Activated CD4-positive, CD25-positive, alpha-beta regulatory T cell treated with anti-CD3 and anti-CD28 coated beads, Interleukin-2, amount 50 U/mL, for 72 hours (primary cell): ENCODE measurements around the gene SWAP70.
A peak's percentile ranks its signal among the peaks of the same experiment; 100 is the strongest.
"Not testable (repeated sequence)": the region's sequence is repeated elsewhere in the genome, so short reads cannot be mapped to it uniquely, and the experiment has no call there.

ENCODE experiments used
- DNase-seq: peaks from one replicate; pipeline ENCODE4 v3.0.0; 2021

The SWAP70 gene

DNA sequence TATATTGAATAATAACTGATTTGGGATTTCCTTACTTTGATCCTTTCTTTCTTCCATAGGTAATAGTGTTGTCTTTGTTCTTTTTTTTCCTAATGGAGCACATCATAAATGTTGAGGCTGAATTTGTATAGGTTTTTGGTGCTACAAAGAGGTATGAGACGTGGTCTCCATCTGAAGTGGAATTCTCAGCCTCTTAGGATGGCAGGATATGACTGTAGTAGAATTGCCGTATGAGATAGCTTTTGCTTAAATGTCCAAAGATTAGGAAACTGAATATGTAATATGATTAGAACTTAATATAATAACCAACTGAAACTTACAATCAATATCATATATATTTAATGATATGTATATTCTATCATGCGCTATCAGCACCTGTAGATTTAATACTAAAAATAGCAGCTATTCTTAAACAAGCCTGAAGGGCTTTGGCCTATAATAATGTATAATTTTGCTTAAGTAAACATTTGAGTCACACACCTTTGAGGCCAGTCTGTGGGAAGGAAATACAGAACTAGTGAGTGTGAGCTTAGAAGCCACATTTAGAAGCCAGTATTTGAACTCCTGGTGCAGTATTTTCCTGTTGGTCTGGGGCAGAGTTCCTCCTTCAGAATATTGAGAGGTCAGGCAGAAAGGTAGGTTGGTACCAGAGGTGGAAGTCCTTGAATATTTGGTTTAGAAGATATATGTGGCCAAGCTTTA lies 62.6 kb downstream of the SWAP70 start:
- no peak for DNase-seq

DNA sequence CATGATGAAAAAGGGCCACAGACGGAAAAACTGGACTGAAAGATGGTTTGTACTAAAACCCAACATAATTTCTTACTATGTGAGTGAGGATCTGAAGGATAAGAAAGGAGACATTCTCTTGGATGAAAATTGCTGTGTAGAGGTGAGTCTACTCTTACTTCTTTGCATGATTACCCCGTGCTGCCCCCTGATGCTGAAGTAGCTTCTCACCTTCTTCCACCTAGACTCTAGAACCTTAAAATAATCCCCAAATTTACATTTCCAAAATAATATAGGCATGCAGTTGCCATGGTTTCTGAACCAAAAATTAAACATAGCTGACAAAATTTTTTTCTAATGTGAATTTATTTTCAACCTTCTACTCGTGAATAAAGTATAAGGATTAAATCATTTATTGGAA lies 64.2 kb downstream of the SWAP70 start:
- no peak for DNase-seq

DNA sequence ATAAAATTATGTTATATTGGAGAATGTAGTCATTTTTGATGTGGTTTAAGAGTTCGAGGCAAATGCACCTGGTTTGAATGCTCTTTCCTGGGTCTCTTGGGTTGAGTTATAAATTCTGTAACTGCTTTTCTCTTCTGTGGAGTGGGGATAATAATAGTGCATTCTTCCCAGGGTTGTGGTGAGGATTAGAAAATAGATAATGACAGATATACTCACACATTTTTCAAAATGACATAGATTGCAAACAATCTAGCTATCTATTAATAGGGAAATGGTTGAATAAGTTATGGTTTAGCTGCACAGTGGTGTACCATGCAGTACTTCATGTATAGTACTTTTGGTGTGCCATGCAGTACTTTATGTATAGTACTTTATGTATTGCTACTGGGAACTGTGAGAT lies 67.4 kb downstream of the SWAP70 start:
- DNase-seq: no peak

DNA sequence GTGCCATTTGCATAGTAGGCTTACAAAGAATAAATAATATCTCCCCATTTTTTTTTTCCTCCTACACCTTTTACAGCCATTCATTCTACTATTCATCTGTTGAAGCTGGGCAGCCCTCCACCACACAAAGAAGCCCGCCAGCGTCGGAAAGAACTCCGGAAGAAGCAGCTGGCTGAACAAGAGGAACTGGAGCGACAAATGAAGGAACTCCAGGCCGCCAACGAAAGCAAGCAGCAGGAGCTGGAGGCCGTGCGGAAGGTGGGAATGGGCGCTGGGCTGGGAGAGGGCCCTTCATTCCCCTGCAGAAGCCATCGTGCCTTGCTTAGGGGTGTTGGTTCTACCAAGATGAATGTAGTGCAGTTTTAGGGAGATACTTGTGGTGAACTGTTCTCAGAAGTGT lies 68.6 kb downstream of the SWAP70 start:
- no peak for DNase-seq

DNA sequence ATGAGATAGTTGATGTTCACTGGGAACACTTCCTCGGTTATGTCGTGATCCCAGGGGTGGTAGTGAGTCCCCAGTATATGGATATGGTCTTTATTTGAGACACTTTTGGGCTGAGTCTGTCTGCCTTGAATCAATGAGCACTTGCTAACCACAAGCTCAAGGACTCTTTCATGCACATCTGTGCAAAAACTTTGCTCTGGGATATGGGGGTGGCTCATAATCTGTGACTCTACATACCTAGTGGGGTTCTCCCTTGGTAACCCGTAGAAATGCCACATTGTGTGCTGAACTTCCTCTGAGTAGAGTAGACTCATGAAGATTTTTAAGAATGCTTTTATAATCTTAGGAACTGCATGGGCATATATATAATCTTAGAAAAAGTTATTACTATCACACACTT lies 69.3 kb downstream of the SWAP70 start:
- no peak for DNase-seq

DNA sequence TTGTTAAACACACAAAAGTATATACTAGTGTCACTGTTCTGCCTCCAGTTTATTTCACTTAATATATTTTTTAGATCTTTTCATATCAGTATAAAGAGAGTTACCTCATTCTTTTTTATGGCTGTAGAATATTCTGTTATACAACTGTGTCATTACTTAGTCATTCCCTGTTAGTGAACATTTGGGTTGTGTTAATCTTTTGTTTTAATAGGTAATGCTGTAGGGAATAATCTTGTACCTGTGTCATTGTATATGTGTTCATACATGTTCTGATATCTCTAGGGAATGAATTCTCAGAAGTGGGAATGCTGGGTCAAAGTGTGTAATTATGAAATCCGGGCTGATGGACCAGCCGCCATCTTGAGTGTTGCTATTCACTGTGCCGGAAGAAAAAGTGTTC lies 71.4 kb downstream of the SWAP70 start:
- no peak for DNase-seq

DNA sequence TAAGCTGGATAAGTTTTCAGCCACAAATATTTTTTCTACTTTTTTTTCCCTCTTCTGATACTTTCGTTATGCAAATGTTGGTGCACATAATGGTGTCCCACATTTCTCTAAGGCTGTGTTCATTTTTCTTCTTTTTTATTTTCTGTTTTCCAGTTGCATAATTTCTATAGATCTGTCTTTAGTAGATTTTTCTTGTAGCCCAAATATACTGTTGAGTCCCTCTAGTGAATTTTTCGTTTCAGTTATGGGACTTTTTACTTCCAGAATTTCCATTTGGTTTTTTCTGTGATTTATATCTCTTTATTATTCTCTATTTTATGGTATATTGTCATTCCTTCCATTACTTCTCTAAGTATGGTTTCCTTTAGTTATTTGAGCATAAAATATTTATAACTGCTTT lies 72.0 kb downstream of the SWAP70 start:
- no peak for DNase-seq

DNA sequence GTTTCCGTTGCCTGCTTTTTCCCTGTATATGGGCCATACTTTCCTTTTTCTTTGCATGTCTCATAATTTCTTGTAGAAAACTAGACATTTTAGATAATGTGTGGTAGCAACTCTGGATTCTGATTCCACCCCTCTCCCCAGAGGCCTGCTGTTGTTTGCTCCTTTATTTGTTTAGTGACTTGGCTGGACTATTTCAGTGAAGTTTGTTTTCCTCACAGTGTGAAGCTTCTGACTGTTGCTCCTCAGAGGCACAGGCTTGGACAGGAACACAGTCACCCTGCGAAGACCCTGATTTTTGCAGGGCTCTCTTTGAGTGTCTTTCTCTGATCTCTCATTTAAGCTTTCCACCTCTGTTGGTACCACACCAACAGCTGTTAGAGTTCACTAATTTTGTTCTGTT lies 72.5 kb downstream of the SWAP70 start:
- no peak for DNase-seq

DNA sequence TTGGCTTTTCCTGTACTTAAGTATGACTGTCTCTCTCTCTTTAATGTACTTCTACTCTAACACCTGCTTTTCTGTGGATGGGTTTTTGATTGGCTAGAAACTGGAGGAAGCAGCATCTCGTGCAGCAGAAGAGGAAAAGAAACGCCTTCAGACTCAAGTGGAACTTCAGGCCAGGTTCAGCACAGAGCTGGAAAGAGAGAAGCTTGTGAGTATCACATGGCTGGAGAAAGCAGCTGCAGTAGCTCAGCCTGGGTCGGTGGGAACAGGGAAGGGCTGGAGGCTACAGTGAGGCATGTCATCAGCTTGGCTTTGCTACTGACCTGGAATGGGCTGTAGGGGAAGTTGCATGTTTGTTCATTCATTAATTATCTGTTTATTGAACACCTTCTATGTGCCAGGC lies 74.2 kb downstream of the SWAP70 start:
- no peak for DNase-seq

DNA sequence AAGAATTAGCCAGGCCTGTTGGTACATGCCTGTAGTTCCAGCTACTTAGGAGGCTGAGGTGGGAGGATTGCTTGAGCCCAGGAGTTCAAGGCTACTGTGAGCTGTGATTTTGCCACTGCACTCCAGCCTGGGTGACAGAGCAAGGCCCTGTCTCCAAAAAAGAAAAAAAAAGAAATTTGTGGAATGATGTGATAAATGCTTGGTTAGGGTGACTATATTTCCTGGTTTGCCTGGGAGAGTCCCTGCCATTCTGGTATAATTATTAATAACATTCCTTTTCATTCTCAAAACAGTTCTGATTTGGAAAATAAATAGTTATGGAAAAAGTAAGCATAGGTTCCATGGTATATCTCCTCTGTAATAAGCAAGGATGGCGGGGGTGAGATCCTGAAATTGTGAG lies 74.8 kb downstream of the SWAP70 start:
- DNase-seq: no peak

DNA sequence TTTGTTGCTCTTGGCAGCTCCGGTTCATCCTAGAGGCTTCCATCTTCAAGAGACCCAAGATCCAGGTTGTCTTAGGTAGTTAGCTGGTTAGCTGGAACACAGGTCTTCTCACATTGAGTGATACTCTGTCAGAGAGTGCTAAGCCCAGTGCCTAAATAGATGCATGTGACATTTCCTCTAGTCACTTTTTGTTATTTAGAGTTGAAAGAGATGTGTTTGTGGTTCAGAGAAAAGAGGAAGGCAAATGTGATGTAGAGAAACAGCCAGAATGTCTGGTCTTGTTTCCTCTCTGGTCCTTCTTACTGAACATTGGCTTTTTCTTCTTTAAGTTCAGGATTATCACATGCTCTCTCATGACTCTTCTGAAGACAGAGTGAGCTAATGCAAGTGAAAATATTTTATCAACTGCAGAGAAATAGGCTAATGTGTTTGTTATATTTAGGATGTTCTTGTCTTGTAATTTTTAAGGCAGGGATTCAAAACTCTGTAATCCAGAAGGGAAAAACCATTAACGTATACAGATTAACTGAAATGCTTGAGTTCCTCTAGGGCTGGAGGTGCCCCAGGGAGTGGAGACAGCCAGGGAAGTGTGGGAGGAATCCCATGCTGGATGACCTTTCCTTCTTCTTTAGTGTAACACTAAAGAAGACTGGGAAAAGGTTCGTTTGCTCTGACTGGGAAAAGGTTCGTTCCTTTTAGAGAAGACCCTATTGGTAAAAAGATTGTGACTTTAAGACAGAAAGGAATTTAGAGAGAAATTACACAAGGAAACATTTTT lies 75.4 kb downstream of the SWAP70 start:
- no peak for DNase-seq

DNA sequence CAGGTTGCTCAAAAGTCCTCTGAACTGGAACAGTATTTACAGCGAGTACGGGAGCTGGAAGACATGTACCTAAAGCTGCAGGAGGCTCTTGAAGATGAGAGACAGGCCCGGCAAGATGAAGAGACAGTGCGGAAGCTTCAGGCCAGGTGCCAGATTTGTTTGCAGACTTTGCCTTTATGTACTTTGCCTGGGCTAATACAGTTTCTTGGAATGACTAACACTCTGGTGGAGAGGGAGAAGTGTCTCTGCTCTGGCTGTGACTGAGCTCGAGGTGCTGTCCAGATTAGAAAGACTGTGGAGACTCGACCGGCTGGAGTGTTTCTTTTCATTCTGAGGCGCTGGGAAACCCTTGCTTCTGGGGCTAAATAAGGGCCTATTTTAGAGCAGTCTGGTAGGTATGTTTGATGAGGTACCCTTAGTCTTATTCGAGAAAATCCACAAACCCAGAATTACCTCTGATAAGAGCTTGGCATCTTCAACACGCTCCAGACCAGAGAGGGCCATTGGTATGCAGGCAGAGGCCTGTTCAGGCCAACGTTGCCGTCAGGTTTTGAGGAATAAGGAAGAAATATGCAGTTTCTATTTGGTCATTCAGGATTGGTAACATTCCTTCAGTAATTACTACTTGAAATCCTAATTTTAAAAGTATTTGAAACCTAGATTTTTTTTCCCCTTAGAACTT lies 76.5 kb downstream of the SWAP70 start:
- no peak for DNase-seq

DNA sequence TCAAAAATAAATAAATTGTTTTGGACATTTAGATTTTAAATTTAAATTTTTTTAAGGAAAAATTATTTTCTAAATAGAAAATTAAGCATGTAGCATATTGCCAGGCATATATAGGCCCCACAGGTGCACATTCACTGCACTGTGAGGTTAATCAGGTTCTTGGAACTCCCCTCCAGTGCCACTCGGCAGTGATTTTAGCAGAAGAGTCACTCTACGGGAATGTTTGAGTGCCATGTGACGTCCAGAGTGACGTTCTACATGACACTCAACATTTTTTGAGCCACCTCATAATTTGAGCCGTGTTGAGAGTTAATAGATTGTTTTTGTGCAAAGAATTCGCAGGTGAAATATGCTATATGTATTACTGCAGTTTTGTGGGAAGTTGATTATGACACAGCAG lies 77.4 kb downstream of the SWAP70 start:
- DNase-seq: no peak

DNA sequence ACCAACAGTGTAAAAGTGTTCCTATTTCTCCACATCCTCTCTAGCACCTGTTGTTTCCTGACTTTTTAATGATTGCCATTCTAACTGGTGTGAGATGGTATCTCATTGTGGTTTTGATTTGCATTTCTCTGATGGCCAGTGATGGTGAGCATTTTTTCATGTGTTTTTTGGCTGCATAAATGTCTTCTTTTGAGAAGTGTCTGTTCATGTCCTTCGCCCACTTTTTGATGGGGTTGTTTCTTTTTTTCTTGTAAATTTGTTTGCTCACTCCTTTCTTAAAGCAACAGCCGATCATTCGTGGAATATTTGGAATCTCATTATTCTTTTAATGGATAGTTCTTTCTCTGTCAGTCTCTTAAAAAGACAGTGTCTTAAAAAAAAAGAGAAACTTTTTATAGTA lies 79.6 kb downstream of the SWAP70 start:
- not testable (repeated sequence) for DNase-seq

DNA sequence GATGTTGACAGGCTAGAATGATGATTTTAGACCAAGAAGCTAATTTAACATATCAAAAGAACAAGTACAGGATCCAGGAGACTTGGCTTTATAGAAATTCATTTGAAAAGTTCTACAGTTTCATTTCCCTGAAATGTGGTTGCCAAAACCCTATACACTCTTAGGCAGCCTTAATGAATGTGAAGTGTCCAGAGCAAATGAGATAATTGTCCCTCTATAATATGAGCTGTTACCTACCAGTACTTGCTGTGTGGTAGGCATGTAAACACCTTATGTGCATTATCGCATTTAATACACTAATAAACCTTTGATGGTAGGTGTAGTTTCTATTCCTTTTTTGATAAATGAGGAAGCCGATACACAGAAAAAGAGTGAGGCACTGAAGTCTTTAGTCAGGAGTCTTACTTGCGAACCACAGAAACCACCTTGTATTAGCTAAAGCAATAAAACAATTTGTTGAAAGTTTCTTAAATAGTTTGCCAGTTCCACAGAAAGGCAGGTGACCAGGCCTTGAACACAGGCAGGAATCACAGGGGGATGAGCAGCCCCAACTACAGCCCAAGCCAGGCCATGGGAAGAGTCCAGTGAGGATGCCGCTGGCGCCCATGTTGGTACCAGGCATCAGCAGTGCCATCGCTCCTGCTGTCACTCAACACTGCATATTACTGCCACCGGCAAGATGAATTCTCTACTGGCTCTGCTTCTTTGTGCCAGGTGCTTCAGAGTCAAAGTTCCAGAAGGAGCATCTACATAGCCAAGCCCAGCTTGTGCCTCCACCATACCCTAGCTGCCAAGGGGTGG lies 81.7 kb downstream of the SWAP70 start:
- no peak for DNase-seq

DNA sequence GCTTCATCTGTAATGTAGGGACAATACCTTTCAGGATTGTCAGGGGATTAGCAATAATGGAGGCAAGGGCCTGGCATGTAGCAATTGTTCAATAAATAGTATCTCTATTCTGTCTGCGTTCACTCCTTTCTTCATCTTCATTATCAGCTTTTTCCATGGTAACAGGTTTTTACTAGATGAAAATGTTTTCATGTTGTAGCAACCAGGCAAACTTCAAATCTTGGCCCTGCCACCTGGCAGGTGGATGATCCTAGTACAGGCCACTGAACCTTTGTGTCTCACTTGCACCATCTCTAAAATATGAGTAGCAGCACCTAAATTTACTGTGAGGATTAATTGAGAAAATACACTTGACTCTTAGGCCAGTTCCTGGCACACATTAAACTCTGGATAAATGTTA lies 83.4 kb downstream of the SWAP70 start:
- no peak for DNase-seq

DNA sequence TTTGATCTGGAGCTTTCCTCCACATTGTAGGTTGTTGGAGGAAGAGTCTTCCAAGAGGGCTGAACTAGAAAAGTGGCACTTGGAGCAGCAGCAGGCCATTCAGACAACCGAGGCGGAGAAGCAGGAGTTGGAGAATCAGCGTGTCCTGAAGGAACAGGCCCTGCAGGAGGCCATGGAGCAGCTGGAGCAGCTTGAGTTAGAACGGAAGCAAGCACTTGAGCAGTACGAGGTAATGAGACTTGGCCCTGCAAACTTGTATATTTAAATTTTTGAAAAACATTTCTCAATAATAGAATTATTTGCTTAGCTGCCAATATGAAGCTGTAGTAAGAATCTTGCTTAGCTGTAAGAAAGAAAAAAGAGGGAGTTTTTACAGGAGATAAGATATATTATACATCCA lies 84.0 kb downstream of the SWAP70 start:
- no peak for DNase-seq

DNA sequence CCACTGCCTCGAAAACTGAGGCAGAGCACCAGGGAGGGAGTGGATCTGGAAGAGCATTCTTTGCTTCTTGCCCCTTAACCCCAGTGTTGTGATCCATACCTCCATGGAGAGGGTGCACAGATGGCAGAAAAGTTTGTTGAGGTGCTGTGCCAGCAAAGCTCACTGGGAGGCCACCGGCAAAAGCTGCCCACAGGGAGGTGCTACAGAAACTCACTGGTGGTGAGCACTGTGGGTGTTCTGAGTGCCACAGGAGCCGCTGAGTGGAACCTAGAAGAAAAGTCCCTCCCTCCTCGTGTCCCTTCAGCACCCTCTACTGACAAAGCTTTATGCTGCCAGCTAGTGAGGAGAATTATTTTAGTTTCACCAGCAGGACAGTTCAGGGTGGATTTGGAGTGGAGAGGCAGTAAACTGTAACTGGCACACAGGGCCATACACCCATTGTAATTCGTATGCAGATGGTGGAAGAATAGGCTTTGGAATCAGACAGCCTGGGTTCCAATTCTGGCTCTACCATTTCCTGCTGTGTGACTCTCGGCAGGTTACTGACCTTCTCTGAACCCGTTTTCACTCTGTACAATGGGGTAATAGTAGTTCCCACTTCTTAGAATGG lies 84.6 kb downstream of the SWAP70 start:
- peak; percentile 43 for DNase-seq

DNA sequence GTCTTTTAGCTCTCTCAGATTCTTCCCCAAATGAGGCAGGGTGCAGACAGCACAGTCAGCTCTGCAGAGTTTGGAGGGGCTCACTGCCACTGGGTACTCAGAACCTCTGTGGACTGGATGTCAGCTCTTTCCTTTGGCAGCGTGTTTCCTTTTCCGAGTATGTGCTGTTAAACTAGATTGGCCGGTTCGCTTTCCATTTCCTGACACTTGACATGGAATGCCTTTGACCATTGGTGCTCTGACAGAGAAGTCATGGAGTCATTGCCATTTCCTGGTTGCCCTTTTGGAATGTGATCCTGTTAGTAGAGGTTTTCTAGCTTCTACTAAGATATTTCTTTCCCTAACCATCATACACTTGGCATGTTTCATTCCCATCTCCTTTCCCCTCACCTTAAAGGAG lies 86.7 kb downstream of the SWAP70 start:
- no peak for DNase-seq

DNA sequence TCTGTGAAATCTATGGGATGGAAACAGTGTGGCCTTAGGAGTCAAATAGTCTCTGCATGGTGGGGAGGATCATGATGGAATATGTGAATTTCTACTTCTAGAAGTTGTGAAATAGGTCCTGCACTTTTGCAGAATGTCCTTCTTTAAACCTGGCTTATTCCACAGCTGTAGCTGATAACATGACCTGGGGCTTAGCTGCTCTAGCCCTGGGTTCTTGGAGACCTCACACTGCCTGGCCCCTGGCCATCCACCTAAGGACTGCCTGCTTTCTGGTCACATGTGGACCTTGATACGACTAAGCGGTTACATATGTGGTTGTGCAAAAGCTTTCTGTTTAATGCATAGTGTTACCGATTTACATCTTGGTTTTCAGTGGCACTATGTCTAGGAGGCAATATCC lies 88.2 kb downstream of the SWAP70 start:
- no peak for DNase-seq

DNA sequence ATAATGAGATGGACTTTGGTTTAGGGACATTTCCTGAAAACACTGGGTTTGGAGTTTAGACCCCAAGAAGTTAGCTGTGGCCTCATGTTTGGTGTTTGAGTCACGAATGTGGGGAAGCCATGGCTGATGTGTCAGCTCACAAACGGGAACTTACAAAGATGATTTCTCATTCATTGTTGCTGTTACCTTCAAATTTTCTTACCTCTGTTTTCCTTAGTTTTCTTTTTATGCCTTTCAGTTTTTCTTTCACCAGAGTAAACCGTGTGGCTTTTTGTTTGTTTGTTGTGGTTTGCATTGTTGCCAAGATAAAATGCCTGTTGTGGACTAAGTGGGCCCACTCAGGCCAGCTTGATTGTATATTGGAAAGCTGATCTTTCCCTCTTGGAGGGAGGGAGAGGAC lies 89.1 kb downstream of the SWAP70 start:
- DNase-seq: no peak

DNA sequence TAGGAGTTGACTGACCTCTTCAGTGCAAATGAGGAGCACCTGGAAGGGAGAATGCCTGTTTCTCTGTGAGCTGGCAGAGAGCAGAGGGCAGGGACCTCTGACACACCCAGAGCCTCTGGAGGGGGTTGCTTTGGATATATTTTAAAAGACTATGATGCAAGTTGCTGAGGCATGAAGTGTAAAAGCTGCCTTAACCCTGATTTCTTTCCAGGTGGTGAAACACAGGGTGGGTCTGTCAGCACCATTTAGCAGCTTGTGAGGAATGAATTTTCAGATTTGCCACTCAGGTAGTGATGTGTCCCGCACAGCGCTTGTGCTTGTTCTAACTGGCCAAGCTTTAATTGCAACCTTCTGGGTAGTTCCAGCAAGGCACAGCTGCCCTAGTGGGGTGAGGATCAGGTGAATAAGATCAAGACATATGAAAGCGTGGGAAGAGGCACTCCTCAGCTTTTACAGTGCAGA lies 90.2 kb downstream of the SWAP70 start:
- no peak for DNase-seq
